Measurements from ENCODE around the gene FAM193A.

FAM193A gene

DNA sequence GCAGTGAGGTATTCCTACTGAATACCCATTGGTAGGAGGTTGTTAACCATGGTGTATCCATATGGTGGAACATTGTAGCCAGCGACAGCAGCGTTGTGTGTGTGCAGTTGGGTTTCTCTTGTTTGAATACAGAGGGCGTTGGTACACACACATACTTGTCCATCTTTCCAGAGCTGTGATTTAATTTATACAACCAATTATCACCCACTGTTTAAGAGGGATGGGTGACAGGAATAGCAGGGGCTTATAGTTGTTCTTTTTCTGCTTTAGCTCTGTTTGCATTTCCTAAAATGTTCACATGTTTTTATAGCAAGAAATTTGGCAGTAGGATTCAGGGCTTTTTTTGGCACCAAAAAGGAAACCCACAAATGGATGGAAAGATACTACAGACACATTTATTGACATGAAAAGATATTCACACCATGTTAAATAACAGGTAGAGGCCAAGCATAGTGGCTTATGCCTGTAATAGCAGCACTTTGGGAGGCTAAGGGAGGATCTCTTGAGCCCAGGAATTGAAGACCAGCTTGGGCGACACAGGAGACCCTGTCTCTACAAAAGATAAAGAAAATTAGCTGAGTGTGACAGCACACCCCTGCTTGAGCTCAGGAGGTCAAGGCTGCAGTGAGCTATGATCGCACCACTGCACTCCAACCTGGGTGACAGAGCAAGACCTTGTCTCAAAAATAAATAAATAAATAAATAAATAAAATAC lies 159.1 kb downstream of the FAM193A start:
- no peak for DNase-seq

DNA sequence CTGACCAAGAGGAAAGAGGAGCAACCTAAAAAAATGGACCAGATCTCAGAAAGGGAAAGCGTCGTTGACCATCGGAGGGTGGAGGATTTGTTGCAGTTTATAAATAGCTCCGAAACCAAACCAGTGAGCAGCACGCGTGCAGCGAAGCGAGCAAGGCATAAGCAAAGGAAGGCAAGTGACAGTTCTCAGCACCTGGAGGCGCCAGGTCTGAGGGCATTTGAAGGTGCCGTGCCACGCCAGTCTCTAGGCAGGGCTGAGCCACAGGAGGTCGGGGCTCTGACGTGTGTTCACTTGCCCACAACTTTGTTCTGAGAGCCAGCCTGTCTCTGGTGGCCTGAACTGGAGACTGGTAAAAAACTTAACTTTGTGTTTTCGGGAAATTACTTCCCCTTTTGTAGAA lies 160.0 kb downstream of the FAM193A start:
- no peak for DNase-seq

DNA sequence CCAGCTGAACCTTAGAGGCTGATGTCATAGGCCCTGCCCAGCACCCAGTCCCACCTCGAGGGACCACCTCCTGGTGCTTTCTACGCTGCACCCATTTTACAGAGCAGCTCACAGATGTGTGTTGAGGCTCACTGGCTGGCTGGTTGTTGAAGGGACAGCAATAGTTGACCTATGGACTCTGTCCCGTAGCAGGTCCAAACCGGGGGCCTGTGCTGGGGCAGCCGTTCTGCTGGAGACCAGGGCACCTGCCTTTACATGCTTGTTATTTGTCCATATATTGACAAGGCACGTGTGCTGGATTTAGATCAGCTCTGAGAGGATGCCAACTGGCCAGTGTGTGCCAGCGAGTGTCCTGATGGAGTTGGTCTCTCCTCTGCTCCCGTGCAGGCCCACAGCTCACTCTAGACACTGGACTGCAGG lies 161.6 kb downstream of the FAM193A start:
- DNase-seq, result no peak

DNA sequence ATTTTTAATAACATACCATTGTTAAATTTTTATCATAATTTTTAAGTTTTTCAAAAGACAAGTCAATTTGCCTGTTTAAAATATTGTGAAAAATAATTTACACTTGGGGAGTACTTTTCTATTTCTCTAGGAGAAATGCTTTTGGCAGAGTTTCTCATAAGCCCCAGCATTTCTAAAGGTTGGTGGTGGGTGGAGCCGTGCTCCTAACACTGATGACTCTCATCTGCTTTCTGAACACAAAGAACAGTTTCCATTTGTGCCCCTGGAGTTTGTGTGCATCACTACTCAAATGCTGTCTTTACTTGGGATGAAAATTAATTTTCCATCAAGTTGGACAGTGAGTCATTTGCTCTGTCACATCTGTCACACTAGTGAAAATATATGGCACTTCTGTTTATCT lies 162.1 kb downstream of the FAM193A start:
- no peak for DNase-seq

DNA sequence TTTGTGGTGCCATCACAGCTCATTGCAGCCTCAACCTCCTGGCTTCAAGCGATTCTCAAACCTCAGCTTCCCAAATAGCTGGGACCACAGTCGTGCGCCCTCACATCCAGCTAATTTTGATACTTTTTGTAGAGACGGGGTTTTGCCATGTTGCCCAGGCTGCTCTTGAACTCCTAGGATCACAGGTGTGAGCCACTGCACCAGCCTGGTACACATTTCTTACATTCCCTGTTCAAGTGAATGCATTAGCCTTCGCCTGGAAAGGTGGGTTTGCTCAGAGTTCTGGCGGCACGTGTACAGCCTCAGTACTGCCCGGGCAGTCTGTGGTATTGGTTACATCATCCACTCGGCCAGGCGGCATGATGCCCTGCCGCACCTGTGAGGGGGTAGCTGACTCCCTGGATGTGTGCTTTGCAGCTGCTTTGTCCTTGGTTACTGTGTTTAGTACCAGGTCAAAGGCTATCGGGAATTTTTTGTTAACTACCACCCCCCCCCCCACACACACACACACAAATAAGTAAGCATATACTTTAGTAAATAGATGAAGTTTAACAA lies 162.6 kb downstream of the FAM193A start:
- no peak for DNase-seq

DNA sequence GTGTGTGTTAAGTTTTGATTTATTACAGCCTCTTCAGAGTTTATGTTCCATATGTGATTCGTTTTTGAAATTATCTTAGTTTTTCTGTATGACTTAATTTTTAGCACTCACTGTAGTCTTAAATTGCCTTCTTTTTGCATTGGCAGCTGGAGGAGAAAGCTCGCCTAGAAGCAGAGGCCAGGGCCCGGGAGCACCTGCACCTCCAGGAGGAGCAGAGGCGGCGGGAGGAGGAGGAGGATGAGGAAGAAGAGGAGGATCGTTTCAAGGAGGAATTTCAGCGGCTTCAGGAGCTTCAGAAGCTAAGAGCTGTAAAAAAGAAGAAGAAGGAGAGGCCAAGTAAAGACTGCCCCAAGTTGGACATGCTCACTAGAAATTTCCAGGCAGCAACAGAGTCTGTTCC lies 163.1 kb downstream of the FAM193A start:
- no peak for DNase-seq

DNA sequence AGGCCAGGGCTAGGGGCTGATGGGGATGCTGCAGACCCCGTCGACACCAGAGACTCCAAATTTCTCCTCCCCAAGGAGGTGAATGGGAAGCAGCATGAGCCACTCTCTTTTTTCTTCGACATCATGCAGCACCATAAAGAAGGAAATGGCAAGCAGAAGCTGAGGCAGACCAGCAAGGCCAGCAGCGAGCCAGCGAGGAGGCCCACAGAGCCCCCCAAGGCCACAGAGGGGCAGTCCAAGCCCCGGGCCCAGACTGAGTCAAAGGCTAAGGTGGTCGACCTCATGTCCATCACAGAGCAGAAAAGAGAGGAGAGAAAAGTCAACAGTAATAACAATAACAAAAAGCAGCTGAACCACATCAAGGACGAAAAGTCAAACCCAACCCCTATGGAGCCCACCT lies 163.6 kb downstream of the FAM193A start:
- no peak for DNase-seq

DNA sequence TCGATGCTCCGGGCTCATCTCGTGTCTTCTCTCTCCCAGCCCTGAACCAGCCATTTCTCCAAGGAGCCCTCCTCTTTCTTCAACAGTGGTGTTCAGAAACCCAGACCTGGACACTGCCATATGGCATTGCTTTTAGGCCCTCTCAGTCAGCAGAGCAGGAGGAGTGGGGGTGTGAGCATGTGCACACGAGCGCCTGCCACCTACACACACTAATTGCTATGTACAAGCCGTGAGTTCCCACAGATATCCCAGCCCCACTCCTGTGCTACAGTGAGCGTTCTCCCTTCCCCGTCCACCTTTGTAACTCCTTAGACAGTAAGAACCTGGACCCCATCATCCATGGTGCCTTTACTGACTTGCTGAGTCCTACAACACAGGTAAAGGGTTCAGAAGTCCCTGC lies 165.9 kb downstream of the FAM193A start:
- no peak for DNase-seq

DNA sequence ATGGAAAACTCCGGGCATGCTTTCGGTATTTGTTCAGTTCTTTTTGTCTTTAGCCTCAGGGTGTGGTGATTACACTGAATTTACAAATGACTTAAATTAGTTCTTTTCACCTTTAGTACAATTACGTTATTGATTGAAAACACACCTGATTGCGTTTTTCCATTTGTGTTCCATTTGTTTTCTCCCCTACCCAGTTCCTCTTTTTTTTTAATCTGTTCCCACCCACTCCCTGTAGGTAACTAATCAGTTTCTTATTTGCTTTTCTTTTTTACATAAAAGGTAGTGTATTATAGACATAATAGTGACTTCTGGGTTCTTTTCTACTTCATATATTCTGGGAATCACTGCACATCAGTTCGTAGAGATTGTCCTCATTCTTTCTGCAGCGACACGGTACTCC lies 166.3 kb downstream of the FAM193A start:
- no peak for DNase-seq

DNA sequence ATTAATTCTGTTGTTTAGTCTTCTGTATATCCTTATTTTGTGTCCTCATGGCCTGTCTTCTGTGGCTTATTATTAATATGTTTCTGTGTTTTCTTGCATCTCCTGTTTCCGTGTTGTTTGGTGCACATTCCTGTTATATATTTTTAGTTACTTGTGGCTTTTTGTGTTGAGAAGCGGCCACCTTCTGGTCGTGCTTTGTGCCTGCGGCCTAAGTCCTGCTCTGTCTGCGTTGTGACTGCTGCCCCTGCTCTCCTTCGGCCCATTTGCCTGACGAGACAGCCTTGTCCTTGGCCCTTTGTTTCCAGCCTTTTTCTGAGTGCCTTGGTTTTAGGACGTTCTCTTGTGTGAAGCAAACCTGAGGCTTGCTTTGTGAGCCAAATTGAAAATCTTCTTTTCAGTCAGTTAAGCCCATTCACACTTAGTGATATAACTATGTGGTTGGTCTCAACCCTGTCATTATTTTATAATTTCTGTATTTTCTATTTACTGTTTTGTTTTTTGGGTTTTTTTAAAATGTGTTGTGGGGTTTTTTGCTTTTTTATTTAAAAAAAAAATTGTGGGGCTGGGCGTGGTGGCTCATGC lies 175.9 kb downstream of the FAM193A start:
- no peak for DNase-seq

DNA sequence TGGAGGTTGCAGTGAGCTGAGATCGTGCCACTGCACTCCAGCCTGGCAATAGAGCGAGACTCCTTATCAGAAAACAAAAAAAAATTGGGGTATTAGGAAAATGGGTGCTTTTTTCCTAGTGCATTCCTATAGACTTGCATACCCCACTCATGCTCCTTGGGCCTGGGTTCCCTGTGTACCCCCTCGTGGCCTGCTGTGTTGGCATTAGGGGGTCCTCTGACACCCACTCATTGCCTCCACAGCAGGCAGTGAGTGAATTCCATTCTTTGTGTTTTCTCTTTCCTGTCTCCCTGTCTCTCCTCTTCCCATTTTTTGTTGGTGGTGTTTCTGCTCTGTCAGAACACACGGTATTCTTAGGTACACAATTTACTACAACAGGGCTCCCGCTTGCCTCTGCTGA lies 176.9 kb downstream of the FAM193A start:
- no peak for DNase-seq

DNA sequence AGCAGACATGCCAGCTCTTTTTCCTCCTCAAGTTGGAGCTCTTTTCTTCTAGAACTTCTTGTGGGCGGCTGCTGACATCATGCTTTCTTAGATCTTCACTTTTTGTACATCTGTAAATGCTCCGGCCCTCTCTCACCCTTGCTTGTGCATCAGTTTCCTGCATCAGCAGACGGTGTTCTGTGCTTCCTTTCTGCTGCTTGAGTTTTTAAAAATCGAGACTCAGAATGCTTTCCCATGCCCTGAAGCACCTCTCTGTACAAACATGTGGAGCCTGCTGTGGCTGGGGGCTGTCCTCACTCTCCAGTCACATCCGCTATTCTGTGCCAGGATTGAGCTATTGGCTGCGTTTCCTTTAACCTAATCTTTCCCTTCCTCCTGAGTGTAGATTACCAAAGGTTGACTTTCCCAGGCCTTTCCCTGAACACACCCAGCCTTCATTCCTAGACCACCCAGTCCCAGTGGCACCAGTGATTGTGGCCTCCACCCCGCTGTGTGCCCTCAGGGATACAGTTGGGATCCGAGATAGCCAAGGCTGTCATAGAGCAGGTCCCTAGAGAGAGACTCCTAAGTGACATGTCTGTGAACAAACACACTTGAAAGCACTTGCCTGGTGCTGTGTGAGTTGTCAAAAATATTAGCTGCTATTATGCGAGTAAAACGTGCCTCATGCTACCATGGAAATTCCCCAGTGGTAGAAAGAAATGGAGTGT lies 177.8 kb downstream of the FAM193A start:
- peak; percentile 45 for DNase-seq

DNA sequence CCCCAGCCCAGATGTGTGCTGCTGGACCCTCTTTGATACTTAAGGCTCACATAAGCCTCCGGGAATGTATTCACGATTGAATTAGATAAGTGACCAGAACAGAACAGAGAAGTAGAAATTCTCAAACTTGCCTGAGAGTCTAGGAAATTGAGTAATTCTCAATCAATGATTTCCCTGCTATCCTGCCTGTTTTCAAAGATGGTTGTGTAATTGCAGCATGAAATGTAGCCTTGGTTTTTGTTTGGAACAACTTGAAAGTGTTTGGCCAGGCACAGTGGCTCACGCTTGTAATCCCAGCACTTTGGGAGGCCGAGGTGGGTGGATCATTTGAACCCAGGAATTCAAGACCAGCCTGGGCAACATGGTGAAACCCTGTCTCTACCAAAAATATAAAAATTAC lies 178.5 kb downstream of the FAM193A start:
- DNase-seq, result no peak

DNA sequence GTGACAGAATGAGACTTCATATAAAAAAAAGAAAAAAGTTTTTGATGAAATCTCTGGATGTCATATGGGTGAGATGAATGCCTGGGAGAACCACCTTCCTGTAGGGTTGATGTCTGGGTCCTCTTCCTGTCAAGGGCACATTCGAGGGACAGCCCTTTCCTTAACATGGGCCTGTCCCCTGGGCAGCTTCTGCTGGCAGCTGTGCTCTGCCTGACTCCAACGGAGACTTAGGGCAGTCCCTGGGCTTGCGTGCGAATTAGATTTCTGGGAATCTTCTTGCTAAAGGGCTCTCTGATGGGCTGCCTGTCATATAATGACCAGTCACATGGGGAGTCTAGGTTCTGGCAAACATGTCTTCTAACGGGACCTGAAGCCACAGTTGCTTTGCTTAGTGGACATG lies 179.0 kb downstream of the FAM193A start:
- peak; percentile 8 for DNase-seq

DNA sequence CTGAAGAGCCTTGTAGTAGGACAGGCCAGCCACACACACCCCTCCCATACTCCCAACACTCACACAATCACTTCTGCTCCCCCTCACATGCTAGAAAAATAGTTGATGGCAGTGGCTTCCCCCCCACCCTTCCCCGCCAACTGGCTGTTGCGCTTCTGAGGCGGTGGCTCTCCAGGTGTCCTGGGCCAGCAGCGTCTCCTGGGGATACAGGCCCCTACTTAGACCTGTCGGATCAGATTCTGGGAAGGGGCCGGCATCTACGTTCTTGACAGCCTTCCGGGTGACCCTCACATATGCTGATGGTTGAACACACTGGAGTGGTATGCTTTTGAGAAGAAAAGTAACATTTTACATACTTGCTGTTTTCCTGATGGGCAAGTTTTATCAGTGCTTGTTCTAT lies 179.8 kb downstream of the FAM193A start:
- DNase-seq, result no peak

DNA sequence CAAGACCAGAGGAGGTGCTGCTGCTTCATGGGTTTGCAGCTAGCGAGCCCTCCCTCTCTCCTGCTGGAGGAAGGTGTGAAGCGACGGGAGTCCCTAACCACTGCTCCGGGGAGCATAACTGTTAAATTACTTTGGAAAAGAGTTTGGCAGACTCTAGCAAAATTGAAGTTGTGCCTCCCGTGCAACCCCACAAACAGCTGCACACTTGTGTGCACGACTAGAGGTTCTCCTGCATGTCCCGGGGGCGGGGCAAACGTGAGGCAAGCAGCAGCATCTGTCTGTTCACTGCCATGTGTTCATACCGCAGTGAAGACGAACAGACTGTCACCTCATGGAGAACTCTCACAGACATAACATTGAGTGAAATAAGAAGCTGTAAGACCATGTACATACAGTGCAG lies 185.1 kb downstream of the FAM193A start:
- peak; percentile 20 for DNase-seq

DNA sequence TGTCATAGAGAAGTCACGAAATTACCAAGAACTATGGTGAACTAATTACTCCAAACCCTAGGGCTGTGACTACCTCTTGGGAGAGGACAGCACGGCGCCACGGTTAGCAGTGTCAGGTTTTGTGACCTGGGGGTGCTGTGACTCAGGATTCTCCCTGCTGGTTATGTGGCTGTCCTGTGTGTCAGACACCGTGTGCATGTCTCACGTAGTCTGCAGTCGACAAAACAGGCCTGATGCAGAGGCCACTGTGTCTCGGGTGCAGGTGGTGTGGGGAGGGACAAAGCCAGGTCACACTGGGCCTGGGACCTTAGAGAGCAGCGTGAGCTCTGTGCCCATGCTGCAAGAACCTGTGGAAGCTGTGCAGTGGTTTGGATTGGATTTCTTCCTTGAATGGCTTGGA lies 185.6 kb downstream of the FAM193A start:
- peak; percentile 21 for DNase-seq

DNA sequence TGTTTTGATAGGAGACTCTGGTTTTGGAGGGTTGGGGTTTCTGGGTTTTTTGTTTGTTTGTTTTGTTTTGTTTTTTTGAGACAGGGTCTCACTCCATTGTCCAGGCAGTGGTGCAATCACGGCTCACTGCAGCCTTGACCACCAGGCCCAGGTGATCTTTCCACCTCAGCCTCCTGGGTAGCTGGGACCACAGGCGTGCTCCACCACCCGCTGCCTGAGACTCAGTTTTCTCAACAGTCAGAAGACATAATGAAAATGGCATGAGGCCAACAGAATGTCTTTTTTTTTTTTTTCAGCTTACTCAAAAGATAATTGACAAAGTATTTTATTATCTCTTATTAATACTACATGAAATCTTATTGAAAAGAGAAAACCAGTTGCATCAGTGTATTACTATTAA lies 187.3 kb downstream of the FAM193A start:
- peak; percentile 3 for DNase-seq

DNA sequence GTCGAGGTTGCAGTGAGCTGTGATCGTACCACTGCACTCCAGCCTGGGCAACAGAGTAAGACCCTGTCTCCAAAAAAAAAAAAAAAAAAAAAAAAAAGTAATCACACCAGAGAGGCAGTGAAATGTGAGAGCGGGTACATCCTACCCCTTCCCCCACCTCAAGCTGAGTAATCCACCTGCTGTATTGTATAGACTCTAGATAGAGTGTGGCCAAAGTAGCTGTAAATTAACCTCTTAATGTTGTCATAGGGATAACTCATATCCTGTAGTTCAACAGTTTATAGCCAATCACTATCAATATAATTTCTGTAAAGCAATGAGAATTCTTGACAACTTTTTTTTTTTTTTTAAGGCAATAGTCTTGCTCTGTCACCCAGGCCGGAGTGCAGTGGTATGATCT lies 188.9 kb downstream of the FAM193A start:
- DNase-seq, result no peak

DNA sequence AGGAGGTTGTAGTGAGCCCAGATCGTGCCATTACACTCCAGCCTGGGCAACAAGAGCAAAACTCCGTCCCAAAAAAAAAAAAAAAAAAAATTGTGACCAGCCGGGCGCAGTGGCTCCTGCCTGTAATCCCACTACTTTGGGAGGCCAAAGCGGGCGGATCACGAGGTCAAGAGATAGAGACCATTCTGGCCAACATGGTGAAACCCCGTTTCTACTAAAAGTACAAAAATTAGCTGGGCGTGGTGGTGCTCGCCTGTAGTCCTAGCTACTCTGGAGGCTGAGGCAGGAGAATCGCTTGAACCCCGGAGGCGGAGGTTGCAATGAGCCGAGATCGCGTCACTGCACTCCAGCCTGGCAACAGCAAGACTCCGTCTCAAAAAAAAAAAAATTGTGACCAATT lies 190.4 kb downstream of the FAM193A start:
- peak; percentile 10 for DNase-seq

DNA sequence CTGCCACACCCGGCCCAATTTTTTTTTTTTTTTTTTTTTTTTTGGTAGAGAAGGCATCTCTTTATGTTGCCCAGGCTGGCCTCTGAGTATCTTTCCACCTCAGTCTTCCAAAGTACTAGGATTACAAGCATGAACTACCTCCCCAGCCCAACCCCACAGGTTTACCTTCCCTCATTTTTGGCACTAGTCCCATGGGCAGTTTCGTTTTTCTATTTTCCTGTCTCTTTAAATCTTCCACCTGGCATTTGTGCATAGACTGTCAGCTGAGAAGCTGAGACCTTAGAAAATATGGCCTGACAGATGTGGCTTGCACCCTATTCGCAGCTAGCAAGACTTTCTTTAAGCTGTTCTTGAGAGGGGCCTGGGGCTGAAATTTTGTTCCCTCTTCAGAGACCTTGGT lies 191.8 kb downstream of the FAM193A start:
- DNase-seq, result peak; percentile 10

DNA sequence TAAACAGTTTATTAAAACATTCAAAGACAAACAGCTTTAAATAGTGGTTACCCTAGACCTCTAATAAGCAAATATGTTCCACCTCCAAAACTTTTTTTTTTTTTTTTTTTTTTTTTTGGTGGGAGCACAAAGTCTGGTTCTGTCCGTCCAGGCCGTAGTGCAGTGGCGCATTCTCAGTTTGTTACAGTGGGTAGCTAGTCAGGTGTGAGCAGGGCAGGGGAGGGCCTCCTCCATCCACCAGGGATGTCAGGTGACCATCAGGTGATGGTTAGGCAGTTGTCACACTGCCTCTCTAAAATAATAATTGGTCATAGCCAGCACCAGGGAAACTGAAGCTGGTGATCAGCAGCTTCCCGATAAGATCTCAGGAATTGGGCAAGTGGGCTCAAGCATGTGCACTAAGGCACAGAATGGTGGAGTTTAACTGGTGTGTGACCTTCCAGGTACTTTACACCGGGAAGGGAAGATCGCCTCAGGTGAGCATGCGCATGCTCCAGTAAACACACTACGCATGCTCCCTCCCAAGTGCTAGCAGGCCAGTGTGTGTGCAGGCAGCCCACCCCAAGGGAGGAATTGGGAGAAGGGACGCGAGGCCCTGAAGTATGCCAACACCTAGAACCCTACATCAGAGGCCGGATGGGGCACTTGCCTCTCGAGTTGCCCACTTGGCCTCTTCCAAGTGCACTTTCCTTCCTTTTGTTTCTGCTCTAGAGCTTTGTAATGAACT lies 192.5 kb downstream of the FAM193A start:
- DNase-seq, result peak; percentile 14

DNA sequence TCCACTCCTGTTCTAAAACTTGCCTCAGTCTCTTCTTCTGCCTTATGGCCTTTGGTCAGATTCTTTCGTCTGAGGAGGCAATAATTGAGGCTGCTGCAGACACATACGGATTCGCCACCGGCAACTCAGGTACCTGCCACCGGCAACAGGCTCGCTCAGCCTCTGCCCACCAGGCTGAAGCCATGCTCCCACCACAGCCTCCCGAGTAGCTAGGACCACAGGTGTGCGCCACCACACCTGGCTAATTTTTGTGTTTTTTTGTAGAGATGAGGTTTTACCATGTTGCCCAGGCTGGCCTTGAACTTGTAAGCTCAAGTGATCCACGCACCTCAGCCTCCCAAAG lies 193.1 kb downstream of the FAM193A start:
- peak; percentile 18 for DNase-seq

DNA sequence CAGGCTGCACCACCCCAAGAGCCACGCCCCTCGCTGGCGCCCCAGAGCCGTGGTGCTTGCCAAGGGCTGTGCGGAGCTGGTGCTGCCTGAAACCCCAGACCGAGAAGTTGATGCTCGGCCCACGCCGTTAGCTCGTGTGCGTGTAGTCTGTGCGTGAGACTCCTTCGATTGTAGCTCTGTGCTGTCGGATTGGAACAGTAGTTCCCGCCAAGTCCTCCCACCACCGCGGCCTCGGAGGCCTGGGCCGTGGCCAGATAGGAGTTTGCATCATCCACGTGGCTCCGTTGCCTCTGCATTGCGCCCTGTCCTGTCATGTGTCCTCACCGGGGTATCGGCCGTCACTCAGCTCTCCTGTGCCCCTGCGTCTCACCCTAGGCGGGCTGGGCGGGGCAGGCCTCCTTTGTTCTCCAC lies 195.5 kb downstream of the FAM193A start:
- DNase-seq, result peak; percentile 19

Data from stimulated activated CD8-positive, alpha-beta memory T cell treated with anti-CD3 and anti-CD28 coated beads, Interleukin-4, amount 100 ng/mL, for 48 hours (primary cell).